ENCODE results near the gene COL5A1.

Gene COL5A1

DNA sequence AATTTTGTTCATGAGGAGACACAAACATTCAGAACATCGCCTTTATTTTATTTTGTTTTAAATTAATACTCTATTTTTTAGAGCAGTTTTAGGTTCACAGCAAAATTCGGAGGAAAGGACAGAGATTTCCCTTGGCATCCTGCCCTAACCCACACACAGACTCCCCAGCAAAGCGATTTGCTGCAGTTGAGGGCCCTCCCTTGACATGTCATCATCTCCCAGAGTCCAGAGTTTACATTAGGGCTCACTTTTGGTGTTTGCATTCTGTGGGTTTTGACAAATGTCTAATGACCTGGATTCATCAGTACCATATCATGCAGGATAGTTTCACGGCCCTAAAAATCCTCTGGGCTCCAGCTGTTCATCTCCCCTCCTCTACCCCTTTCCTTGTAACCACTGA, 33.6 kb upstream of the COL5A1 start:
- DNase-seq: no peak

DNA sequence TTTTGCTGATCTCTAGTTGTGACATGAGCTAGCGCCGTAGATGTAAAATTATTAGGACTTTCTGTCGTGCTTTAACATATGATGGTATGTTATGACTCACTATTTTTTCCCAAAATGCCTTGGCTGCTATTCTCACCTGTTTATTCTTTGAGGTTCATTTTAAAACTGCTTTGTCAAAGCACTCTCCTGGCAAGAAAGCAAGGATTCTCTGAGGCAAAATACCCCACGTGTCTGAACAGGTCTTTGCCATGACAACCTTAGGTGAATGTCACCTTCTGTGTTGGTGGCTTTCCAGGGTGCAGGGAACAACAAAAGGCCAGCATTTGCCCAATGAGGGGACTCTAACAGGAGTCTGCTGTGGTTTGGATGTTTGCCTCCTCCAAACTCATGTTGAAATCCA, 30.6 kb upstream of the COL5A1 start:
- DNase-seq: no peak

DNA sequence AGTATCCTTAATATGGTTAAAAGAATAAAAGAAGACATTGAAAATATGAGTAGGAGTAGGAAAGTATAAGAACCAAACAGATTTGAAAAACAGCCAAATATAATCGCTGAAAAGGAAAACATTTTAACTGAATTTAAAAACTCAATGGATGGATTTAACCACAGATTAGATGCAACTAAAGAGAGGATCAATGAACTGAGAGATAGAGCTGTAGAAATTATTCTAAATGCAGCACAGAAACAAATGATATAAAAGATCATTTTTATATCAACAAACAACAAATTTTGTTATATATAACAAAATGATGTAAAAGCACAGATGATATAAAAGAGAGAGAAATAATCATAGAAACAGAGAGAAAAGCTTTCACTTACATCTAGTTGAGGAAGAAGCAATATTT, 29.3 kb upstream of the COL5A1 start:
- no peak for DNase-seq

DNA sequence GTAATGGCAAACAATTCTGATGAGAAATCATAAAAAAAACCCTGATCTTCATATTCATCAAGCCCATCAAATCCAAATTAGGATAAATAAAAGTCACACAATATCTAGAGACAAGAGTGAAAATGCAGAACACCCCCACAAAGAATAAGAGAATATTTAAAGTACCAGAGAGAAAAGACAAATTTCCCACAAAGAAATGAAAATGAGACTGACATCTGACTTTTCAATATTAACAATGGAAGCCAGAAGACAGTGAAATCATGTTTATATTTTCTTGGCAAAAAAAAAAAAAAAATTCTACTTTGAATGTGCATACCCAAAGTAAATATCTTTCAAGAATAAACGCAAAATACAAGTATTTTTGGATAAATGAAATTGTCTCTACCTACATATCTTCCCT, 28.9 kb upstream of the COL5A1 start:
- no peak for DNase-seq

DNA sequence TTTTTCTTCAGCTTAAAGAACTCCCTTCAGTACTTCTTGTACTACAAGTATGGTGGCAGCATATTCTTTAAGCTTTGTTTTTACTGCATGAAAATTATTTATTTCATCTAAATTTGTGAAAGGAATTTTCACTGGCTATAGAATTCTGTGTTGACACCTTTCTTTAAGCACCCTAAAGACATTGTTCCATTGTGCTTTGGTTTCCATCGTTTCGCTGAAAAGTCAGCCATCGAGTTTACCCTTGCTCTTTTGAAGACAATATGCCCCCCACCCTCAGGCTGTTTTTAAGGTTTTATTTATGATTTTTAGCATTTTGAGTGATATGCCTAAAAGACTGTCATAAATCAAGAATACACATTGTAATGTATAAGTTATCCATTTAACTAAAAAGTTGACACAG, 27.3 kb upstream of the COL5A1 start:
- no peak for DNase-seq

DNA sequence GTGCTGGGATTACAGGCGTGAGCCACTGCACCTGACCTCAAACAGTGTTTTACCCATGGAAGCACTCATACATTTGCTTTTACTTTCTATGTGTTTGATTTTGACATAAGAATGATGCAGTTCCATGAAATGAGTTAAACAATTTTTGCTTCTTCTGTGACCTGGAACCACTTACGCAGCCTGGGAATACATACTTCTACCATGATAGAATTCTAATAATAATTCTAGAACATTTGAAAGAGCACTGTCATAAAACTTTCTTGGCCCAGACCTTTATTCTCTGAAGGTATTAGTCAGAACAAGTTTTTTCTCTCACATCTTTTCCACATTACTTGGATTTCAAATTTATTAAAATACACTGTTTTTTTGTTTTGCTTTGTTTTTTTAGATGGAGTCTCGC, 25.3 kb upstream of the COL5A1 start:
- no peak for DNase-seq

DNA sequence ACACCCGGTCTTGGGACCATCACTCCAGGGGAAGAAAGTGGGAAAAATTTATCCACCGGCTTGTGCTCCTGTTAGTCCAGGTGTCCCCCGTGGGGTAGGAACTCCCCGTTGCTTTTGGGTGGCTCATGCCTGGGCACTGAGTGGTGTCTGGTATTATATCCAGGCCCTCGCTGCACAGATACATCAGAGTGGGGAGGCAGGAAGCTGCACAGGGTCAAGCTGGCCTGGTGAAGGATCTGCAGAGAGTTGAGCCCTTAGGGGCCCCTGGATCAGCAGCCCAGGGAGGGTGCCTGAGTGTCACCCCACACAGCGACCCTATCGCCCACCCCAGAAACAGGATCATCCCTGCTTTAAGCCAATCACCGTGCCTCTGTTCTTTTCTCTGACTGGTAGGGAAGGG, 24.4 kb upstream of the COL5A1 start:
- DNase-seq: no peak

DNA sequence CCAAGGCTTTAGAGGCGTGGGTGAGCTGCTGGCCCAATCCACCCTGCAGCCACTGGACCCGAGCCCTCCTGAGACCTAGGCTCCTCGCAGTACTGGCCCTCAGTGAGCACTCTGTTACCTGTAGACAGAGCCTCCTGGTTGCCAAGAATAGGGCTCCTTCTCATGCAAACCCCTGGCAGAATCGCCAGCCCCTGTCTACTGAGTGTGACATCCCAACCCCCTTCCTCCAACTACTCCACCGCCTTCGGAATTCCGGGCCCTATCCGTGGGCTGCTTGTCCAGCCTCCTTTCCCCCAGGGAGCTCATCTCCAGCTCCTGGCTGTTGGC, 23.8 kb upstream of the COL5A1 start:
- DNase-seq: no peak

DNA sequence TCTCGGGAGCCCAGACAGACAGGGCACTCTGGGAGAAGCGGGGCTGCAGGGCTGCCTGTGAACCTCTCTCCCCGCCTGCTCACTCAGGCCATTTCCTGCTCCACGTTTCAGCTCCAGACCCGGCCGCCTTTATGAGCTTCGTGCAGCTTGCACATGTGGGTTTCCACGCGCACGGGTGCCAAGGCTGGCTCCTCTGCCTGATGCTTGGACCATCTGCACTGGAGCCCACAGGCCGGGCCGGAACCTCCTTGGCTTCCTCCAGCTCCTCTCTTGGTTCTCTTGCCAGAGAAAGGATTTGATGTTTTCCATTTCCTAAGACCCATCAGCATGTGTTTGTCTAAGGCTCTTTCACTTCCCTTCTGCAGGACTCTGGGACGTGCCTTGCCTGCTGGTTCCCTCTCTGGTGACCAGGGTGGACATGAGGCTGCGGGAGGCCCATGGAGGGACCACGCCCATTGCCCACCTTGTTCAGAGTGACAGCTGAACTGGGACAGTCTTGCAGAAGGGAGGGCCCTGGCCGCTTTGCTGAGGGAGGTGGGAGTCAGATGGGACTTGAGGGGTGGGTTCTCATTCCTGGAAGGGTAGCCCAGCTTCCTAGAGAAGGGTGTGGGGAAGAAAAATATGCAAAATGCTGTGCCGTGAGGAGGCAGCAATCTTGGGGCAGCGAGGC, 23.3 kb upstream of the COL5A1 start:
- no peak for DNase-seq

DNA sequence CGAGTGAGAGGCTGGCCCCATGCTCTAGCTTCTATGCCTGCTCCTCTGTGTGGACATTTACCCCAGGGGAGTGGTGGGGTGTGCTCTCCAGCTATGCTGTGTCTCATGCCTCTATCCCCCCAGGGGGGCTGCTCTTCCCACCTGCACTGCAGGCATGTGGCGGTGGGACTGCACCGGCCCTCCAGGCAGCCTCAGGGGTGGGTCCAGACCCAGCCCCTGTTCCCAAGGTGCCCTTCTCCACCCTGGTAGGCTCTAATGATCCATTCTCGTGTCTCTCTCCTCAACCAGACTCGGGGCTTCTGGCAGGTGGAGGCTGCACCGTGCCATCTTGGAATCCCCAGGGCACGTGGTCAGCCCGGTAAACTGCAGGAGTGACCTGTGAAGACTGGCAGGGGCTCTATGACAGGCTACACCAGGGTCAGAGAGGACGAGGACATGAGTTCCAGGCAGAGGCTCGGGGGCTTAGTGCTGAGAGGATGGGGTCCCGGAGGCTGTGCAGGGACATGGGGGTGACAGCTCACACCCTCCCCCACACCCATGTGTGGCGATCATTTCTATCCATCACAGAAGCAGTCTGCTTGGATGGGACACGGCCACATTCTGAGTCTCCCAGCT, 22.7 kb upstream of the COL5A1 start:
- DNase-seq: no peak

DNA sequence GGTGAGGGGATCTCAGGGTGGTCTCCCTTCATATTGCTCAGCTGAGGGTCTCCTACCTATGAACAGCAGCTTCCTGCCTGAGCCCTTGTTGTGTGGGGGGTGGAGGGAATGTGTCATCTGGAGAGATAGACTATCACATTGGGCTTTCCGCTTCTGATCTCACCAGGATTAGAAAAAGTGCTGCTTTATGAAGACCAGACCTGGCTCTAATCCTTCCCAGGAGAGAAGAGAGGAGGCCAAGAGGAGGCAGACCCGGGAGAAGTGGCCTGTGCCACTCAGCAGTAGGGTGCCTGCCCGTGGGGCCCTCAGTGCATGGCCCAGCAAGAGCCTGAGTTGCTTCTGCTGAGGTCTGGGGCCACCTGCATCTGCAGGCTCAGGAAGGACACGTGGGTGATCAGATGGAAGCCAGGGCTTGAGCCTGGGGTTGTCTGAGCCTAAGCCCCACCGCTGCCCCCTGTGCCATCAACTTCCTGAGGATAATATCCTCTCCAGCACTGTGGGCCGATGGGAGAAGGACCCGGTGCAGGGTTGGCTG, 22.1 kb upstream of the COL5A1 start:
- DNase-seq: no peak

DNA sequence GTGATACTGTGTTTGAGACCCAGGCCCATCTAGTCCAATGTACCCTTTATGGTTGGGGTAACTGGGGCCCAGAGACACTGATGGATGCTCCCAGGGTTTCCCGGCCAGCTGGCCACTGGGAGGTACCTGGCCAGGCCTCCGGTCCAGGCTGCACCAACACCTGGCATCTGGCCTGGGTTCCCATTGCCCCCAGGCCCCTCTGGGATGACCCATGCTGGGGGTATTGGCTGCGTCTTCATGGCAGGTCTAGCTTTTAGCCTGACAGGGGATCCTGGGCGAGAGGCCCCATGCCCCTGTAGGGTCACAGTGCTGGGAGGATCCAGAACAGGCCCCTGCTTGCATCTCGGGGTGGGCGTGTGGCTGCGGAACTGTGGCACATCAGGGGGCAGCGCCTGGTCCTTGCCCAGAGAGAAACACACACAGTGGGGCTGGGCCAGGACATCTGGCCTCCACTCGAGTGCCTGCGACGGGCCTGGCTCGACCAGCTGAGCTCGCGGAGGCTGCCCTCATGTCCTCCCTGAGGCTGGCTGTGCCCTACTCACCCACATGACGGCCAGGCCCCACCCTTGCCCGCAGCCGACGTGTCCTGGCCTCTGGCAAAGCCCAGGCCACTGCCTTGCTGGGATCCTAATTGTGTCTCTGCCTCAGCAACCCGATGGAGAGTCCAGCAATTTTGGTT, 21.5 kb upstream of the COL5A1 start:
- DNase-seq: no peak

DNA sequence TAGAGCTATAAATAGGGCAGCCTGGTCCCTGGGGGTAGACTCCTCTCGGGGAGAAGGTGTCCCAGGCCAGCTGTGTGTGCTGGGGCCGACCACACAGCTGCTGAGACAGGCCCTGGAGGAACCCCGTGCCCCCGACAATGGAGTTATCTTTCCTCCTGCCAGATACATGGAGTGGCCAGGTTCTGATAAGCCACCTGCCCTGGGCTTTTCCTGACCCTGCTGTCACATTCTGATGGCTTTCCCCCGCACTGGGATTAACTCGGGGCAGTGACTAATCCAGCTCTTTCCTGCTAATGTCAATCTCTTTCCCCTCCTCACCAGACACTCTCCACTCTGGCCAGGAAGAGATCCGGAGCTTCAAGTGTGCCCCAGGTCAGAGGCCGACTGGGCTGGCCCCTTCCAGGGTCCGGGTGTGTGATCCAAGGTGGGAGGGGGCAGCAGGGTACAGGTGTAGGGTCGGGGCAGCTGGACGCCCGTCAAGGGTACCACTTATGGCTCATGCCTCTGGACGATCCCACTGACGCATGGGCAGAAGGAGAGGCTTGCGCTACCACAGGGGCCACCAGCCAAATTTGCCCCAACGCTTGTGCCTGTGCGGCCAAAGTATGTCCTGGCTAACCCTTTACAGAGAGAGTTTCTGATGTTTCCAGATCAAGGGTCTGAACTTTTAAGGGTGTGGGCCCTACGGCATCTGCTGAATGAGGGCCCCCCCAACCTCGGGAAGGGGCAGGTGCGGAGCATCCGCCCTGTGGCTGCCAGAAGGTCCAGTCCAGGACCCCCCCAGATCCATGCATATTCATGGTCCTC, 20.6 kb upstream of the COL5A1 start:
- no peak for DNase-seq

DNA sequence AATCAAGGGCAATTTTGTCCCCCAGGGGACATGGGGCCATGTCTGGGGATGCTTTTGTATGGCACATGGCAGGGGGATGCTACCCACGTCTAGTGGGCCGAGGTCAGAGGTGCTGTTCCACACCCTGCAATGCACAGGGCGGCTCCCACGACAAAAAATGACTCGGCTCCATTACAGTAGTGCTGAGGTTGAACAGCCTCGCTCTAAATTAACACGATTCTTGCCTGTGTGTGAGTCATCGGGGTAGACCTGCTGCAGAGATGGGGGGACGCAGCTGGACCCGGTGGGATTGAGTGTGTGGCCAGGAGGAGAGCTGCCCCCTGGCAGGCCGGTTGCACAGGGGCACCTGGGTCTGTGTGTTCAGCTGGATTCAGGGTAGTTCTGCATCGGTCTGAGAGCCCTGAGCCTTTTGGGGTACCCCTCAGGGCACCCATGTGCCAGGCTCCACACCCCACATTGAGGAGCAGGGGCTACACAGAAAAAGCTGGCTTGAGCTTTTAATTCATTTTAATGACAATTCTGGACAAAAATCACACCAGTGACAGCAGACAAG, 20.0 kb upstream of the COL5A1 start:
- DNase-seq: no peak

DNA sequence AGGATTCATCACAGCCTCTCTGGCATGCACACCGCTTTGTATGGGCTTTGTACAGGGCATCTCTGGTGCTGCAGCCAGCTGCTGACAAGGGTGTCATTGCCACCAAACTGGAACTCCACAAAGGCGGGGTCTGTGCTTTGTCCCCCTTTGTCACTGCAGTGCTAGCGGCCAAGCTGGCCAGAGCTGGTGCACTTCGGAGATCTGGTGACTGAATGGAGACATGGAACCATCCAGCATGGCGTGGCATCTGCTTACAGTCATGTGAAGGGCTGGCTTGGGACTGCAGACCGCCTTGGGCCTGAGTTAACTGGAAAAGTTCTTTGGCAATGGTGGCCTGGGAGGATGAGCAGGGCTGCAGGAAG, 18.7 kb upstream of the COL5A1 start:
- no peak for DNase-seq

DNA sequence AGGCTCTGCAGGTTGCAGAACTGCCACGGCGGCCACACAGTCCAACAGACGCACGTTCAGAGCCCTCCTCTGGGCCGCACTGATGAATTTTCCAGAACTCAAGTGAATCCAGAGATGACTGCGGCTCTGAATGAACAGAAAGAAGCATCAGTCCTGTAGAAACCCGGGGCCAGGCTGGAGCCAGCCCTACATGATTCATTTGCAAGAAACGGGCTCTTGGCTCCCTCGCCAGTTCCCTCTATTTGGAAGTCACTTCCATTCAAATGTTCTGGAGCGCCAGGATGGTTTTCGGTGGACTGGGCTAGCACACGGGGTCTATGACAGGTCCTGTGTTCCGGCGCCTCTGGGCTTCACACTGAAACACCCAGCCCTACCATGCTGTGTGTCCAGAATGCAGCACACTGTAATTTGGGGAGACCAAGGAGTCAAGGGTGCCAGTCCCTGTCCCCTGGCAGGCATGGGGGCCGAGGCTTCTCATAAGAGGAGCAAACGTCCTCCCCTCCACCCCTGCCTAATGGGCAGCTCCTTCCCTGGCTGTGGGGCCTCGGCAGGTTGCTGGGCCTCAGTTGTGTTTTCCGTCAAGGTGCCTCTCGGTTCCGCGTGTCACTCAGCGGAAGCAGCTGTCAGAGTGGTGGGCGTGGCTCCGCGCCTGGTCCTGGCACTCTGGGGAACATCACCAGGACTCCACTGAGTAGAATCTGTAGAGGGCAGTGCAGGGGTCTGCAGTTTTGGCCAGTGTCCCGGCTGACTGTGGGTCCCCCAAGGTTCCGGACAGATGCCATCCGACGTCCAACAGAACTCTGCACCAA, 18.1 kb upstream of the COL5A1 start:
- DNase-seq: no peak

DNA sequence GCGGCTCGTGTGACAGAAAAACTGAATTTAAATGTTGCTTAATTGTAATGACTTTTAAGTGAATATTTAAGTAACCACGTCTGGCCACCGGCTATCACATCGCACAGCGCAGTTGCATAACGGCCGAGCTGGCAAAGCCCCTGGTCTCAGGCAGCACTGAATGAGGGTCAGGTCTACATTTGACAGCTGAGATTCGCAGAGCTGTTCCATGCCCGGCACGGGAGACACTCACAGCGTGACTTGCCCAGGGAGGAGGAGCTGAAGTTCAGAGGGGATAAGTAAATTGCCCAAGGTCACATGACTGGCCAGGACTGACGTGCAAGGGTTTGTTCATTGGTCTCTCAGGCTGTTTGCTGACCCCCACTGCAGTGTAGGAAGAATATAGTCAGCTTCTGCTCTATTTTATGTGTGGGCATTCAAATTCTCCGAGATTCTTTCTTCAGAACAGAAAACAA, 17.4 kb upstream of the COL5A1 start:
- no peak for DNase-seq

DNA sequence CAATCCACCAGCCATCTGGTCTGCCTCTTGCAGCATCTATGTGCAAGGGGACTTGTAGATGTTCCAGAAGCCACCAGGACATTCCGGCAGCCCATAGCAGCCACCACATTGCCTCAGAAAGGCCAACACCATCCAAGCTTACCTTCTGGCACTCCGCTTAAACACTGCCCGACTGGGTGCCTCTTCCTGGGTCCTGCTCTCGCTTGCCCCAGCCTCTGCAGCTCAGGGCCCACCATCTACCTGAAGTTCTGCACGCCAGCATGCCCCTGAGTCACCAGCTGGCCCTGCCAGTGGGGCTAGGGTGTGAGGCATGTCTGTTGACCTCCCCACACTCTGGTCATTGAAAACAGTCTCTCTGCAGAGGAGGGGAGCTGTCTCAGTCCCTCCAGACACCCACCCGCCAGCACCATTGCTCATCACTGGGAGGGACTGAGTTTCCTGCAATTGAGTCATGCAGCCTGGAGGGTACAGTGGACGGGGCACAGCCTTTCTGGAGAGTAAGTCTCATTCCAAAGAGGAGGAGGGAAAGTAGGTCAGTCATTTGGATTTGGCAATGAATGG, 16.9 kb upstream of the COL5A1 start:
- DNase-seq: no peak

DNA sequence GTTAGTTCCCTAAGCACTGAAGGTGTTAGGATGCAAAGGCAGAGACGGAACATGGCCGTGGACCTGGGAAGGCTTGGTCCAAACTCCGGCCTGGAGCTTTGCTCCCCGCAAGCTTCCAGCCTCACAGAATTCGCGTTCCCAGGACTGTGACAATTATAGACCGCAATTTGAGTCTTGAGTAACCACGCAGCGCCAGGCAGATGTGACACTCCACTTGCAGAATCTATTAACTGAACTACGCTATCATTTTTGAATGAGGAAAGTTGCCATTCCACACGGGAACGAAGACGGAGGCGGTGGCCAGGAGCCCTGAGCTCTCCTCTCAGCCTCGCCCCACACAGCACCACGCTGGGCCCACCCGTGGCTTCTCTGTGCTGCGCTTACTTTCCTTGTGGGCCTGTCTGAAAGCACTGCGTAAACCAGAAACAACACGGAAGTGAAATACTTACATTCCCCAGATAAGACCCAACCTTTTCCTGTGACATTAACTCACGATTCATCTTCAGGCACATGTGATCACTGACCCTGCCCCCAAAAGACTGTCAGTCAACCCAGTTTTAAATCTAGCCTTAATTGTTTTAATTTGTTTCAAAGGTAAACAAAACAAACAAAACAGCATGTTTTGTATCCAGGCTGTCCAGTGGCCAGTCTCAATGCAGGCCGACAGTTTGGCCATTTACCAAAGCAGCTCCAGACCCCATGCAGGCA, 16.1 kb upstream of the COL5A1 start:
- no peak for DNase-seq

DNA sequence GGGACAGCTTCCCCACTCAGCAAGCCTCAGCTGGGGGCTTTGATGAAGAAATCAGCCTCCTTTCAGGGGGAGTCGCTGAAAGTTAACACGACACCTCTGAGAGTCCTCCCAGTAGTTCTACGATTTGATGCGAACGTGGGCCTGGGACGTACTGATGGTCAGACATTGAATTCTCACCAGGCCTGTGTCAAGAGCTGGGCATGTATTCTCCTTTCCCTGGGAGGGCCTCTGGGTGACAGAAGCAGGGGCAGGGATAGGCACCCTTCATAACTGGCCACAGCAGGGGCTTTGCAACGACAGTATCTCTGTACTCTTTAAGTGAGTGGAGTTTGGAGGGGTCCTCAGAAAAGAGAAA, 15.6 kb upstream of the COL5A1 start:
- no peak for DNase-seq
